Kidney epithelial cell (primary cell): Measurements from ENCODE around the gene P2RY11. TPM values are rescaled to one million over a fixed set of nuclear protein-coding genes. Genes with fewer than 3 reads are reported as not detected.
A peak's percentile ranks its signal among the peaks of the same experiment; 100 is the strongest.

Experiments
- DNase-seq: peaks from one replicate; pipeline ENCODE4 v3.0.0-alpha.2; 2010; ENCODE audit warnings: low read depth
- H3K27me3 ChIP-seq: 2 replicates; pipeline ENCODE4 v1.6.0; 2011; ENCODE audit warnings: low read length; ENCODE audit not compliant: control insufficient read depth, insufficient read depth
- H3K36me3 ChIP-seq: 2 replicates; pipeline ENCODE4 v1.5.1; 2011; ENCODE audit warnings: low read length; ENCODE audit not compliant: control insufficient read depth, insufficient read depth
- H3K4me3 ChIP-seq: 2 replicates; pipeline ENCODE4 v1.5.1; 2011; ENCODE audit warnings: low read depth, mild to moderate bottlenecking, control low read depth, low read length
- CTCF ChIP-seq: IDR thresholded peaks from 2 replicates; pipeline ENCODE4 v1.5.1; 2011; ENCODE audit warnings: mild to moderate bottlenecking, moderate library complexity, low read length, control low read depth, inconsistent platforms; ENCODE audit not compliant: insufficient read depth, poor library complexity, severe bottlenecking
- total RNA-seq: library from RNA; depleted of rRNA; stranded (reverse); fragments of >200 nt; gene quantifications from 2 replicates; pipeline ENCODE4 v1.2.3, GENCODE V29; 2015

Gene P2RY11
- total RNA-seq, 1 donor from 2014 or later, result 6.3 TPM

DNA sequence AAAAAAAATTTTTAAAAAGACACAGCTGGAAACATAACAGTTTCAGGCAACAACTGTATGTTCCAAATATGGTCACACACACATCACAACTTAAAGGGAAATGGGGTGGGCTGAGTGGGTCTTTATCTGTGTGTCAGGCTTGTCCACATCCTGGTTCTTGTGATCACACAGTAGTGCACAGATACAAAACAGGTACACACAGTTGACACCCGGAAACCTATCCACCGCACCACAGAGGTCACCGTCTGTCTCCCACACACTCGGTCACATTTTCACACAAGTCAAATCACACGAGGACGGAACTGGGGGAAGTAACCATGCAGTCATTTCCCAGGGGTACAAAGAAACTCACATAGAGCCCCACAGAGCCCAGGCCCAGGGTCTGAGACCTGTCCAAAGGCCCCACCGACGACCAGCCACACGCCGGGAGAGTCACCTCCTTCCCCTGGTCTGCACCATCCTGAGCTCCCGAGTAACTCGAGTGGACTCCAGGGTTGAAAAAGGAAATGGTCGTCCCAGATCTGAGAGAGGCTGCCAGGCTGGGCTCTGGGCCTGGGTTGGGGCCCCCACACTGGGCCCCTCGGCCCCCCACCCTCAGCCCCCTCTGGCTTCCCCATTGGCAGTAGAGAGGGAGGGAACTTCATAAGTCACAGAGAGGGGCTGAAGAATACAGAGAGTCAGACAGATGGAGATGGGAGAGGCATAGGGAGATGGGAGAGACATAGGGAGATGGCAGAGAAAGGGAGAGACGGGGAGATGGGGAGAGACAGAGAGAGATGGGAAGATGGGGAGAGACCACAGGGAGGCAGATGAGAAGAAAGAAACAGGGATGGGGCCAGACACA is 6.6 kb upstream of the P2RY11 start:
- no peak for TF ChIP-seq CTCF
- H3K27me3 ChIP-seq, result no peaks in the 10 kb centered on the region

GRCh38 chr19:10105509-10106099 is 5.9 kb upstream of the P2RY11 start:
- Histone ChIP-seq H3K27me3 (no peaks in the 10 kb centered on the region), H3K36me3 (peaks cover 3% of the 10 kb centered on the region), H3K4me3 (no peak overlapping the region)
- TF ChIP-seq CTCF, result no peak
- no peak for DNase-seq

More for the DNA sequence above, 6.6 kb upstream of the P2RY11 start:
- peaks cover 3% of the 10 kb centered on the region for H3K36me3 ChIP-seq
- DNase-seq, result no peak
- no peak overlapping the region for H3K4me3 ChIP-seq

DNA sequence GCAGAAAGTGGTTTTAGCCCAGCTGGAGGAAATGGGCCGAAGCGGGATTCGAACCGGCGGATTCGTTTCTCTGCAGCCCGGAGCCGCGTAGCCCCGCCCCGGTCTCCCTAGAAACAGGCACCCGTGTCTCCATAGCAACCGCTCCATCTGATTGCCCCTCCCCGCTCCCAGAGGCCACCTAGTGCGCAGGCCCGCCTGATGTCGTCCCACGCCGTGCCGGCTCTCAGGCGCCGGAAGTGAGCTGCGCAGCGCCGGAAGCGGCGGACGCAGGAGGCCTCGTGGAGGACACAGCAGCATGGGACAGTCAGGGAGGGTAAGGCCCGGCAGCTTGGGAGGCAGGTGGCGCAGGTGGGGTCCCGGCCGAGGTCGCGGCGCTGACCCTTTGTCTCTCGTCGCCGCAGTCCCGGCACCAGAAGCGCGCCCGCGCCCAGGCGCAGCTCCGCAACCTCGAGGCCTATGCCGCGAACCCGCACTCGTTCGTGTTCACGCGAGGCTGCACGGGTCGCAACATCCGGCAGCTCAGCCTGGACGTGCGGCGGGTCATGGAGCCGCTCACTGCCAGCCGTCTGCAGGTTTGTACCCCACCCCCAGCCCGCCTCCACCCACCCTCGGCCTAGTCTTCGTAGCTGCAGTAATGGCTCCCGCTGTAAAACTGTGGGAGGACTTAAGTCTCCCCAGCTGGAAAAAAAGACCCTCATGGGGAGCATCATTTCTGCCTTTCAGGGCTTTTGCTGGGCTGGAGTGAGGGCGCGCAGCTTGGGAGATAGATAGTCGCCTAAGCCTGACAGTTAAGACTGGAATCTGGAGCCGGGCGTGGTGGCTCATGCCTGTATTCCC is 5.2 kb upstream of the P2RY11 start, which contains the start of gene PPAN:
Gene PPAN, plus strand, starts transcription at position 263 of the 837 bp plus-strand sequence. Its CDS starts 33 bp downstream, at position 296.
- no peak for TF ChIP-seq CTCF

GRCh38 chr19:10107254-10107653 is 4.2 kb upstream of the P2RY11 start:
- no peaks in the 10 kb centered on the region for H3K27me3 ChIP-seq
- H3K36me3 ChIP-seq, result peaks cover 3% of the 10 kb centered on the region
- DNase-seq, result no peak
- peak overlapping the region; percentile 69 for H3K4me3 ChIP-seq
- TF ChIP-seq CTCF, result no peak

More for the DNA sequence above, 5.2 kb upstream of the P2RY11 start, which contains the start of gene PPAN:
- Histone ChIP-seq H3K4me3 (peak within 1 kb of the TSS; percentile 69), H3K27me3 (no peaks in the 10 kb centered on the region), H3K36me3 (peaks cover 3% of the 10 kb centered on the region)
- peak; percentile 79 for DNase-seq

DNA sequence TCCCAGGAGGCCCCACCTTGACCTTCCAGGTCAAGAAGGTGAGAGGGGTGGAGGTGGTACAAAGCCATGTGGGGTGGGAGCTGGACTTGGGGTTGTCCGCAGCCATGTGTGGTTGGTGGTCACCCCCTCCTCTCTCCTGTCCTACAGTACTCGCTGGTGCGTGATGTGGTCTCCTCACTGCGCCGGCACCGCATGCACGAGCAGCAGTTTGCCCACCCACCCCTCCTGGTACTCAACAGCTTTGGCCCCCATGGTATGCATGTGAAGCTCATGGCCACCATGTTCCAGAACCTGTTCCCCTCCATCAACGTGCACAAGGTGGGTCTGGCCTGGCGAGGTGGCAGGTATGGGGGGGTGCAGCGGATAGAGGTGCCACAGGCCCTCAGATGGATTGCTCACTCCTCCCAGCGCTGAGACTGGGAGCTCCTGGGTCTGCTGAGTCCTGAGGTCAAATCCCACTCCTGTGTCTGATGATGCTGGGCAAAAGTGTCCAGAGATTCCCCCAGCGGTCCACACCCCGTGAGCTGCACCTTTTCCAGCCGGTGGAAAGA is 3.6 kb upstream of the P2RY11 start:
- Histone ChIP-seq H3K36me3 (peaks cover 3% of the 10 kb centered on the region), H3K27me3 (no peaks in the 10 kb centered on the region), H3K4me3 (no peak overlapping the region)
- DNase-seq, result no peak
- TF ChIP-seq CTCF, result no peak
